SU-DHL-6 (cell line): ENCODE measurements around the gene ANKS1B.

Experiments
- EZH2phosphoT487 ChIP-seq: fragments of 200-600 bp; sonication (generic), shearing (Covaris generic); conservative IDR thresholded peaks from 2 replicates; pipeline ENCODE4 v1.6.1; 2018; ENCODE audit warnings: mild to moderate bottlenecking, antibody characterized with exemption, low read length, moderate library complexity, mixed read lengths
- TF ChIP-seq, protein P1 (sequence below): fragments of 200-600 bp; sonication (generic); IDR thresholded peaks from one replicate; pipeline ENCODE4 v1.5.1; 2017; ENCODE audit warnings: antibody characterized with exemption, mild to moderate bottlenecking, low read length, moderate library complexity; ENCODE audit not compliant: insufficient read depth, poor library complexity, severe bottlenecking

DNA sequence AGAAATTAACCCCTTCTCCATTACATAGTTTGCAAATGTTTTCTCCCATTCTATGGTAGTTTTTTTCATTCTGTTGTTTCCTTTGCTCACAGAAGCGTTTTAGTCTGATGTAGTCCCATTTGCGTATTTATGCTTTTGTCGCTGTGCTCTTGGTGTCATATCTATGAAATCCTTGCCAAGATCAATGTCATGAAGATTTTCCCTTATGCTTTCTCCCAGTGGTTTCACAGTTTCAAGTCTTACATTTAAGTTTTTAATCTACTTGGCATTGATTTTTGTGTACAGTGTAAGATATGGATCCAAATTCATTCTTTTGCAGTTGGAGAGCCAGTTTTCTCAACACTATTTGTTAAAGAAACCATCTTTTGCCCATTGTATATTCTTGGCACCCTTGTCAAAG lies 982.0 kb downstream of the ANKS1B start:
- TF ChIP-seq, protein P1, sequence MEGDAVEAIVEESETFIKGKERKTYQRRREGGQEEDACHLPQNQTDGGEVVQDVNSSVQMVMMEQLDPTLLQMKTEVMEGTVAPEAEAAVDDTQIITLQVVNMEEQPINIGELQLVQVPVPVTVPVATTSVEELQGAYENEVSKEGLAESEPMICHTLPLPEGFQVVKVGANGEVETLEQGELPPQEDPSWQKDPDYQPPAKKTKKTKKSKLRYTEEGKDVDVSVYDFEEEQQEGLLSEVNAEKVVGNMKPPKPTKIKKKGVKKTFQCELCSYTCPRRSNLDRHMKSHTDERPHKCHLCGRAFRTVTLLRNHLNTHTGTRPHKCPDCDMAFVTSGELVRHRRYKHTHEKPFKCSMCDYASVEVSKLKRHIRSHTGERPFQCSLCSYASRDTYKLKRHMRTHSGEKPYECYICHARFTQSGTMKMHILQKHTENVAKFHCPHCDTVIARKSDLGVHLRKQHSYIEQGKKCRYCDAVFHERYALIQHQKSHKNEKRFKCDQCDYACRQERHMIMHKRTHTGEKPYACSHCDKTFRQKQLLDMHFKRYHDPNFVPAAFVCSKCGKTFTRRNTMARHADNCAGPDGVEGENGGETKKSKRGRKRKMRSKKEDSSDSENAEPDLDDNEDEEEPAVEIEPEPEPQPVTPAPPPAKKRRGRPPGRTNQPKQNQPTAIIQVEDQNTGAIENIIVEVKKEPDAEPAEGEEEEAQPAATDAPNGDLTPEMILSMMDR: no peak
- TF ChIP-seq EZH2phosphoT487: no peak
